CD14-positive monocyte (primary cell): ENCODE data around the gene UBQLN1. TPM values are rescaled to one million over a fixed set of nuclear protein-coding genes. Genes with fewer than 3 reads are reported as not detected.
A peak's percentile ranks its signal among the peaks of the same experiment; 100 is the strongest.

Experiments used
- DNase-seq, 3 donors: peaks; one replicate each; pipeline ENCODE4 v3.0.0-alpha.2; 2011 to 2022
- H2AFZ ChIP-seq: 2 replicates; pipeline ENCODE4 v1.6.0; 2012; ENCODE audit warnings: mild to moderate bottlenecking, low read depth, low read length, inconsistent platforms; ENCODE audit not compliant: insufficient read depth, poor library complexity, severe bottlenecking
- H3K27ac ChIP-seq, 2 donors: 1 replicate in 1 of 2; 2 replicates in 1 of 2; pipeline ENCODE4 v1.5.1; 2012 to 2013; ENCODE audit warnings: low read length in 2 of 2, control low read depth in 1 of 2, inconsistent platforms in 1 of 2, low read depth in 1 of 2, mild to moderate bottlenecking in 1 of 2
- H3K27me3 ChIP-seq, 2 donors: one replicate each; pipeline versions ENCODE4 v1.6.0 to v1.6.1; 2011 to 2013; ENCODE audit warnings: low read length in 2 of 2; ENCODE audit not compliant: control insufficient read depth in 2 of 2, insufficient read depth in 2 of 2
- H3K36me3 ChIP-seq, 2 donors: replicated peaks in 1 of 2; 1 replicate in 1 of 2; 2 replicates in 1 of 2; pipeline versions ENCODE4 v1.5.1 to v1.6.1; 2012 to 2013; ENCODE audit warnings: low read length in 2 of 2, control low read depth in 1 of 2, inconsistent platforms in 1 of 2, mild to moderate bottlenecking in 1 of 2; ENCODE audit not compliant: insufficient read depth in 2 of 2, control insufficient read depth in 1 of 2
- H3K4me1 ChIP-seq, 2 donors: 1 replicate in 1 of 2; 2 replicates in 1 of 2; pipeline versions ENCODE4 v1.5.1 to v1.6.1; 2012 to 2013; ENCODE audit warnings: low read length in 2 of 2, control low read depth in 1 of 2, inconsistent platforms in 1 of 2, mild to moderate bottlenecking in 1 of 2, moderate library complexity in 1 of 2; ENCODE audit not compliant: insufficient read depth in 2 of 2, control insufficient read depth in 1 of 2
- H3K4me2 ChIP-seq: replicated peaks from 2 replicates; pipeline ENCODE3; 2012; ENCODE audit warnings: low read length, moderate library complexity, mild to moderate bottlenecking; ENCODE audit not compliant: poor library complexity, severe bottlenecking; ENCODE audit errors: extremely low read depth
- H3K4me3 ChIP-seq, 3 experiments: fragments of 200-600 bp in 1 of 3; sonication (generic) in 1 of 3; replicated peaks in 1 of 3; 1 replicate in 2 of 3; 2 replicates in 1 of 3; pipeline ENCODE4 v1.5.1; 2011 to 2013; ENCODE audit warnings: low read length in 3 of 3, mild to moderate bottlenecking in 3 of 3, control low read depth in 2 of 3, low read depth in 2 of 3, inconsistent platforms in 1 of 3, moderate library complexity in 1 of 3
- H3K79me2 ChIP-seq: 2 replicates; pipeline ENCODE4 v1.6.0; 2012; ENCODE audit warnings: mild to moderate bottlenecking, control low read depth, inconsistent platforms, low read length, moderate library complexity; ENCODE audit not compliant: insufficient read depth
- H3K9ac ChIP-seq: 2 replicates; pipeline ENCODE4 v1.6.0; 2017; ENCODE audit warnings: low read length, mild to moderate bottlenecking; ENCODE audit not compliant: insufficient read depth, poor library complexity, severe bottlenecking
- H3K9me3 ChIP-seq, 2 donors: replicated peaks in 1 of 2; 1 replicate in 1 of 2; 2 replicates in 1 of 2; pipeline versions ENCODE4 v1.5.1 to v1.6.1; 2012 to 2013; ENCODE audit warnings: low read length in 2 of 2, control low read depth in 1 of 2; ENCODE audit not compliant: control insufficient read depth in 1 of 2, insufficient read depth in 1 of 2
- H4K20me1 ChIP-seq: 2 replicates; pipeline ENCODE4 v1.6.0; 2012; ENCODE audit warnings: mild to moderate bottlenecking, low read length, control low read depth, moderate library complexity; ENCODE audit not compliant: insufficient read depth
- H3K27ac Mint-ChIP-seq, 7 donors: one replicate each; pipeline ENCODE4 v1.8.0; 2020; ENCODE audit warnings: mild to moderate bottlenecking in 7 of 7, mixed read lengths in 7 of 7, moderate library complexity in 6 of 7, inconsistent platforms in 2 of 7
- H3K27me3 Mint-ChIP-seq, 3 donors: one replicate each; pipeline ENCODE4 v1.8.0; 2021 to 2022; ENCODE audit warnings: low read depth in 3 of 3, mild to moderate bottlenecking in 3 of 3, mixed read lengths in 3 of 3, moderate library complexity in 3 of 3, inconsistent platforms in 1 of 3
- H3K36me3 Mint-ChIP-seq, 2 donors: one replicate each; pipeline ENCODE4 v1.8.0; 2020; ENCODE audit warnings: mixed read lengths in 2 of 2, inconsistent platforms in 1 of 2, mild to moderate bottlenecking in 1 of 2
- H3K4me1 Mint-ChIP-seq: one replicate; pipeline ENCODE4 v1.8.0; 2020; ENCODE audit warnings: mild to moderate bottlenecking, mixed read lengths
- H3K4me3 Mint-ChIP-seq, 2 donors: one replicate each; pipeline ENCODE4 v1.8.0; 2020; ENCODE audit warnings: mild to moderate bottlenecking in 2 of 2, mixed read lengths in 2 of 2, moderate library complexity in 1 of 2
- H3K9me3 Mint-ChIP-seq, 7 donors: one replicate each; pipeline ENCODE4 v1.8.0; 2020 to 2022; ENCODE audit warnings: mixed read lengths in 7 of 7, mild to moderate bottlenecking in 6 of 7, moderate library complexity in 6 of 7, inconsistent platforms in 2 of 7
- WGBS: methylation state at CpG from one replicate; pipeline ENCODE4 v1.1.5; 2013; ENCODE audit warnings: missing lambda C conversion rate; ENCODE audit not compliant: insufficient coverage; 5-methylcytosine and 5-hydroxymethylcytosine counted together
- intact Hi-C, 2 donors: fragments of 100-400 bp; cut with micrococcal nuclease; formaldehyde crosslinking; loops; one replicate each; pipeline versions ENCODE4 v1.15.0 to v1.15.1; 2023
- polyA plus RNA-seq, 3 donors: library from polyadenylated mRNA; depleted of rRNA in 1 of 3; unstranded in 2 of 3; stranded (reverse) in 1 of 3; fragments of 300-500 nt in 2 of 3; fragments of >200 nt in 1 of 3; fragmentation: Illumina TruSeq in 2 of 3; gene quantifications; 1 replicate in 2 of 3; 2 replicates in 1 of 3; pipeline ENCODE4 v1.2.3, GENCODE V29; 2012 to 2021
- TF ChIP-seq, protein P1 (sequence below): fragments of 200-600 bp; IDR thresholded peaks from one replicate; pipeline ENCODE4 v1.8.0; 2022; ENCODE audit warnings: antibody characterized with exemption, mild to moderate bottlenecking

UBQLN1 gene
- polyA plus RNA-seq, 3 donors: 45.9 to 52.9 (median 46.9) TPM

DNA sequence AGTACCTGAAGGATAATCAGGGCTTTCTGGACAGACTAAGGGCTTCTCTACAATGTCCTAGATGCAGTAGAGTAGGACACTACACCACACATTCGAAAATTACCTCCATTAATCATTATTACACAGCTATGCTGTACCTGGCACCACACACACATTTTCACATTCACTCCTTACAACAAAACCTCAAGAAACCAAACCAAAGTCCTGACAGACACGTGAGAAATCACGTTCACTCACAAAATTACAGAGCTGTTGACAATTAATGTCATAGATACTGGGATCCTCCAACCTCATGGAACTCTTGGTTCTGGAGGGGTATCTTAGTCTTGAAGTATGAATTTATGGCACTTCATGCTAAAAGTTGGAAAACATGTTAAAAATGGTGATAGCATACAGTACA, 16.3 kb downstream of the UBQLN1 start:
- 100% methylated on average over 1 of the region's 3 CpGs for WGBS
- intact Hi-C loops: no loop called here
- DNase-seq: no peak
- Histone ChIP-seq H4K20me1 (peaks cover 100% of the 10 kb centered on the region), H3K9ac (no peak overlapping the region), H3K4me3 (no peak overlapping the region), H3K79me2 (peaks cover 100% of the 10 kb centered on the region), H3K36me3 (no peaks in the 10 kb centered on the region), H3K27ac (peak overlapping the region in 1 of 2 donors; percentile 4), H3K4me1 (peaks cover 4 to 10% of the 10 kb centered on the region in 2 donors), H3K4me2 (no peak overlapping the region), H3K9me3 (no peaks in the 10 kb centered on the region), H2AFZ (no peak overlapping the region), H3K27me3 (no peaks in the 10 kb centered on the region)
- no peak overlapping the region for H3K4me3 Mint-ChIP-seq
- no peaks in the 10 kb centered on the region for H3K9me3 Mint-ChIP-seq
- TF ChIP-seq, protein P1, sequence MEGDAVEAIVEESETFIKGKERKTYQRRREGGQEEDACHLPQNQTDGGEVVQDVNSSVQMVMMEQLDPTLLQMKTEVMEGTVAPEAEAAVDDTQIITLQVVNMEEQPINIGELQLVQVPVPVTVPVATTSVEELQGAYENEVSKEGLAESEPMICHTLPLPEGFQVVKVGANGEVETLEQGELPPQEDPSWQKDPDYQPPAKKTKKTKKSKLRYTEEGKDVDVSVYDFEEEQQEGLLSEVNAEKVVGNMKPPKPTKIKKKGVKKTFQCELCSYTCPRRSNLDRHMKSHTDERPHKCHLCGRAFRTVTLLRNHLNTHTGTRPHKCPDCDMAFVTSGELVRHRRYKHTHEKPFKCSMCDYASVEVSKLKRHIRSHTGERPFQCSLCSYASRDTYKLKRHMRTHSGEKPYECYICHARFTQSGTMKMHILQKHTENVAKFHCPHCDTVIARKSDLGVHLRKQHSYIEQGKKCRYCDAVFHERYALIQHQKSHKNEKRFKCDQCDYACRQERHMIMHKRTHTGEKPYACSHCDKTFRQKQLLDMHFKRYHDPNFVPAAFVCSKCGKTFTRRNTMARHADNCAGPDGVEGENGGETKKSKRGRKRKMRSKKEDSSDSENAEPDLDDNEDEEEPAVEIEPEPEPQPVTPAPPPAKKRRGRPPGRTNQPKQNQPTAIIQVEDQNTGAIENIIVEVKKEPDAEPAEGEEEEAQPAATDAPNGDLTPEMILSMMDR: no peak
- peak overlapping the region in 1 of 7 donors; percentile 34 for H3K27ac Mint-ChIP-seq
- H3K4me1 Mint-ChIP-seq: peaks cover 30% of the 10 kb centered on the region
- peaks cover 4 to 11% of the 10 kb centered on the region in 2 donors for H3K36me3 Mint-ChIP-seq
- H3K27me3 Mint-ChIP-seq: no peaks in the 10 kb centered on the region

DNA sequence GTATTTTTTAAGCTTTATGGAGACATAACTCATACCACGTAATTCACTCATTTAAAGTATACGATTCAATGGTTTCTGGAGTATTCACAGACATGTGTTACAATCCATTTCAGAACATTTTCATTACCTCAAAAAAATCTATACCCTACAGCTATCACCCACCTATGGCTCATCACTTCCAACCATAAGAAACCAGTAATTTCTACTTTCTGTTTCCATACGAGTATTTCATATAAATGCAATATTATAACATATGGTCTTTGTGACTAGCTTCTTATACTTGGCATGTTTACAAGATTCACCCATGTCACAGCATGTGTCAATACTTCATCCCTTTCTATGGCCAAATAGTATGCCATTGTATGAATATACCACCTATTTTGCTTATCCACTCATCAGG, 18.8 kb downstream of the UBQLN1 start:
- H3K27ac ChIP-seq: peak overlapping the region in 1 of 2 donors; percentile 16
- no peak overlapping the region for H3K4me2 ChIP-seq
- H3K9ac ChIP-seq: no peak overlapping the region
- Mint-ChIP-seq H3K9me3 (peaks cover 0 to 2% (median 0%) of the 10 kb centered on the region in 7 donors), H3K4me3 (no peak overlapping the region), H3K27me3 (no peaks in the 10 kb centered on the region), H3K27ac (no peak overlapping the region), H3K36me3 (peaks cover 9 to 18% of the 10 kb centered on the region in 2 donors), H3K4me1 (peaks cover 16% of the 10 kb centered on the region)
- no CpG with 5 or more reads among the region's 3 CpGs for WGBS
- DNase-seq: no peak
- H2AFZ ChIP-seq: no peak overlapping the region
- no peaks in the 10 kb centered on the region for H3K27me3 ChIP-seq
- H3K9me3 ChIP-seq: no peaks in the 10 kb centered on the region
- no peak overlapping the region for H3K4me3 ChIP-seq
- peaks cover 0 to 14% of the 10 kb centered on the region in 2 donors for H3K36me3 ChIP-seq
- H3K4me1 ChIP-seq: no peaks in the 10 kb centered on the region
- peaks cover 99% of the 10 kb centered on the region for H4K20me1 ChIP-seq
- TF ChIP-seq, protein P1: no peak
- intact Hi-C loops: no loop called here
- peaks cover 100% of the 10 kb centered on the region for H3K79me2 ChIP-seq
